ENCODE data around the gene GPR15LG.

The GPR15LG gene

DNA sequence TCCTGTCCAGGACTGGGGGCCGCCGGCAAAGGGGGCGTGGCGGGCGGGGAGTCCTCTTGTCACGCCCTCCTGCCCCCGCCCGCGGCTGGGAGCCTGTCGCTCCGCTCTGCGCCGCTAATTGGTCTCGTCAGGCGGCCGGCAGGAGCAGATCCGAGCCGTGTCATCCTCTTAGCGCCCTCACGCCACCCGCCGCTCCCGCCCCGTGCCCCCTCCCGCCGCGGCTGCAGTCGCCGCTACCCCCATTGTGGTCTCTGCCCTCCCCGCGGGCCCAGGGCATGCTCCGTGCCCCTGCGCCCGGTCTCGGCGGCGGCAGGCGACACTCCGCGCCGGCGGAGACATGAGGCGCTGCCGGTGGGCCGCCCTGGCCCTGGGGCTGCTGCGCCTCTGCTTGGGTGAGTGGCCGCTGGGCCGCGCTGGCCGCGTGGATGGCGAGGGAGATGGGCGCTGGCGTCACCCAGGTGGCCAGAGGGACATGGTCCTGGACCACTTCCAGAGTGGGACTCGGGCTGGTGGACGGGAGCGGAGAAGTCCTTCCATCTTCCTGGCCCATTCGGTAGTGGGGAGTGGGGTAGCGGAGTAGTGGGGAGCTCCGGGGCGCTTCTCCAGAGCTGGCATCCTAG, 20.9 kb downstream of the GPR15LG start, which contains the start of gene CDHR1:
Gene CDHR1, plus strand, starts transcription at position 114 of the 620 bp plus-strand sequence. Its CDS starts 224 bp downstream, at position 338.
- peak within 1 kb of the TSS; percentile 21 for H3K4me3 ChIP-seq (replicated peaks; ENCODE audit: low read depth, low read length)
- DNase-seq (ENCODE audit: low read depth): no peak
- TF ChIP-seq, protein P1, sequence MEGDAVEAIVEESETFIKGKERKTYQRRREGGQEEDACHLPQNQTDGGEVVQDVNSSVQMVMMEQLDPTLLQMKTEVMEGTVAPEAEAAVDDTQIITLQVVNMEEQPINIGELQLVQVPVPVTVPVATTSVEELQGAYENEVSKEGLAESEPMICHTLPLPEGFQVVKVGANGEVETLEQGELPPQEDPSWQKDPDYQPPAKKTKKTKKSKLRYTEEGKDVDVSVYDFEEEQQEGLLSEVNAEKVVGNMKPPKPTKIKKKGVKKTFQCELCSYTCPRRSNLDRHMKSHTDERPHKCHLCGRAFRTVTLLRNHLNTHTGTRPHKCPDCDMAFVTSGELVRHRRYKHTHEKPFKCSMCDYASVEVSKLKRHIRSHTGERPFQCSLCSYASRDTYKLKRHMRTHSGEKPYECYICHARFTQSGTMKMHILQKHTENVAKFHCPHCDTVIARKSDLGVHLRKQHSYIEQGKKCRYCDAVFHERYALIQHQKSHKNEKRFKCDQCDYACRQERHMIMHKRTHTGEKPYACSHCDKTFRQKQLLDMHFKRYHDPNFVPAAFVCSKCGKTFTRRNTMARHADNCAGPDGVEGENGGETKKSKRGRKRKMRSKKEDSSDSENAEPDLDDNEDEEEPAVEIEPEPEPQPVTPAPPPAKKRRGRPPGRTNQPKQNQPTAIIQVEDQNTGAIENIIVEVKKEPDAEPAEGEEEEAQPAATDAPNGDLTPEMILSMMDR (IDR thresholded peaks at IDR 0.05; ENCODE audit: low read length, missing control alignments): no peak

DNA sequence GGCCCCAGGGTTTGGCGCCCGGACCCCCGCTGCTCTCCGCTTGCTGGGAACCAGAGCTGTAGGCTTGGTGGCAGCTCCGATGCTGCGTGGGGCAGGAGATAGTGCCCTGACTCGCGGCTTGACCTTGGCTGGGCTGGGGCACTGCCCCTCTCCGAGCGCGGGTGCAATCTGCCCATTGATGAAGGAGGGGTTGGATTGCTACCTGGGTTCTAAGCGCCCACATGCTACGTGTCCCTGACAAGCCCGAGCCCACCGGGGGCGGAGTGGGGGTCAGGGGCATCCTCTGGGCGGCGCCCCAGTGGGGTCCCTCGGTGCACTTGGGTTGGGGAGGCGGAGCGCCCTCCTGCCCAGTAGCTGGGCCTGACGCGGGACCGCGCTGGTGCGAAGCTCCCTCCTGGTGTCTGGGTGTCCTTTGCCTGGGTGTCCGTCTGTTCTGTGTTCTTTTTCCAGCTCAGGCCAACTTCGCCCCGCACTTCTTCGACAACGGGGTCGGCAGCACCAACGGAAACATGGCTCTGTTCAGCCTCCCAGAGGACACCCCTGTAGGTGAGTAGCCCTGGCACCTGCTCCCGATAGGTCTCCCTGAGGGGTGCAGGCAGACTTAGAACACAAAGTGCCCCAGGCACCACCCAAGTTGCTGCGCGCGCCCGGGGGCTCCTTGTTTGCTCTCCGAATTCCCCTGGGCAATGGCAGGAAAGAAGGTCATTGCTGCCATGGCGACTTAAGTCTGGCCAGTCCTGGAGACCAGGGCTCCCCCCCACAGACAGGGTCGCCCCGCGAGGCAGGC, 21.6 kb downstream of the GPR15LG start:
- H3K4me3 ChIP-seq (replicated peaks; ENCODE audit: low read depth, low read length): no peak overlapping the region
- TF ChIP-seq, protein P1 (IDR thresholded peaks at IDR 0.05; ENCODE audit: low read length, missing control alignments): no peak
- DNase-seq (ENCODE audit: low read depth): no peak

DNA sequence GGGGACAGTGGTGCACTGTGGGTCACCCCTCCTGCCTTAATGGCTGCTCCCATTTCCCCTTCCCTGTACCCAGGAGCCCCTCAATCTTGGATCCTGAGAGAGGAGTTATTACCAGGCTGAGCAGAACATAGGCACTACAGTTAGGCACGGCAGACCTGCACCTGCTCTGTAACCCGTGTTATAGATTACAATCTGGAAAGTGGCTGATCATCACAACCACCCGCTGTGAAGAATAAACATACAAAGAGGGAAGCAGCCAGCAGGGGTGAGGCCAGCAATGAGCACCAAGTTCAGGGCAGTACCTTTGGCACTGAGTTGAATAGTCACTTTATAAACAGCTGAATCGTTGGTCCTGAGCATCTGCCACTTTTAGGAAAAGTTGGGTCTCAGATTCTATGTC, 22.5 kb downstream of the GPR15LG start:
- no peak overlapping the region for H3K4me3 ChIP-seq (replicated peaks; ENCODE audit: low read depth, low read length)
- TF ChIP-seq, protein P1 (IDR thresholded peaks at IDR 0.05; ENCODE audit: low read length, missing control alignments): no peak
- no peak for DNase-seq (ENCODE audit: low read depth)

DNA sequence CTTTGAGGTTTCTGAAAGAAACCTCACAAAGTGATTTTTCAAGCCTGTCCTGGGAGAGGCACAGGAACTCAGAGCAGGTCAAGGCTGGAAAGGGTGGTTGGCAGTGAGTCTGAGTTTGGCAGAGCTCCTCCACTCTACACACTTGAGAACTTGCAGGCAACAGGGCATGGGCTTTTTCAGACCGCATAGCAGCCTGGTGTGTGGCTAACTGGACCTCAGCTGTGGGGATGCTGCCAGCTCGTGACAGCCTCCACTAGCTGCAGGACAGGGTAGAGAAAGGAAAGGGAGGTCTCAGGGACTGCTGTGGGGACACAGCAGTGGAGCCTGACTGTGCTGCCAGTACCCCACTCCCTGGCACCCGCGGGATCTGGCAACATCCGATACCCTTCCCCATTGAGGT, 23.3 kb downstream of the GPR15LG start:
- TF ChIP-seq, protein P1 (IDR thresholded peaks at IDR 0.05; ENCODE audit: low read length, missing control alignments): no peak
- no peak for DNase-seq (ENCODE audit: low read depth)
- no peak overlapping the region for H3K4me3 ChIP-seq (replicated peaks; ENCODE audit: low read depth, low read length)

DNA sequence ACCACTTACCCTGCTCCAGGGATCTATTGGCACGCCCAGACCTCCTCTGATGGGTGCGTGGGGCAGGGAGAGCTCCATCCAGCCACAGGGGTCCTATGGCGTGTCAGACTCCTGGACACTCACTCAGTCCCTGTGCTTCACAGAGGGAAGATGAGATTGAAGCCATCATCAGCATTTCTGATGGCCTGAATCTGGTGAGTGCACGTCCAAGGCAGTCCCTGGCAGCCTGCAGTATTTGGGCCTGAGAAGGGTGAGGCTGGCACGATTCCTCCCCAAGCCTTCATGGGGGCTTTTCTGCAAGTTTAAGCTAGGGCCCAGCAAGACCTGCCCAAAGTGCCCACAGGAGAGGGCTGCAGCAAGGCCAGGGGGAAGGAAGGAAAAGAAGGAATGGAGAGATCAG, 24.0 kb downstream of the GPR15LG start:
- no peak for DNase-seq (ENCODE audit: low read depth)
- TF ChIP-seq, protein P1 (IDR thresholded peaks at IDR 0.05; ENCODE audit: low read length, missing control alignments): no peak
- no peak overlapping the region for H3K4me3 ChIP-seq (replicated peaks; ENCODE audit: low read depth, low read length)

DNA sequence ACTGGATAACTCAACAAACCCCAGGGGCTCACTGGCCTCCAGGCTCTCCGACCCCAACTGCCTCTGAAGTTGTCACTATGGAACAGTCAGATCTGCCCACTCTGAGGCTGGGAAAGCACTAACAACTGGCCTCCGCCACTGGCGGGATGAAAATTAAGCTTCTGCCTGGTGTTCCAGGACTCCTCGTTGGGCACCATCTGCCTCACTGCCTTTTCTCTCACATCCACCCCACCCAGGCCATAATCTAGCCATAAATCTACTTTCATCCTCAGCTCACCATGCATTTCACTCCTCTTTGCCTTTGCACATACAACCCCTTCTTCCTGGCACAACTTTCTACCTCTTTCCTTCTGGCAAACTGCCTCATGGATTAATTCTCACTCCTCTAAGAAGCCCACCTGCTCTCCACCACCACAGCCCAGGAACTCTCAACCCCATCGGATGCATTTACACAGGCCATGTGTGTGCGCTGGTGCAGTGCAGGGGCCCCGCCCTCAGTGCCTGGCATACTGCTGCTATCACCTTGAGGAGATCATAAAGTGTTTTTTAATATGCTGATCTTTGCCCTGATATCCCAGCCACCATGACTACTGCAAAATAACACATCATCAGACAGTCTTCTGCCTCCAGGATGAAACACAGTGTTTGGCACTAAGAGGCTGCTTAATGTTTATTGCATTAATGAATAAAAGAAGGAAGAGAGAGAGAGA, 24.8 kb downstream of the GPR15LG start:
- H3K4me3 ChIP-seq (replicated peaks; ENCODE audit: low read depth, low read length): no peak overlapping the region
- TF ChIP-seq, protein P1 (IDR thresholded peaks at IDR 0.05; ENCODE audit: low read length, missing control alignments): no peak
- DNase-seq (ENCODE audit: low read depth): no peak

Measured in fibroblast of pulmonary artery (primary cell).